Suprapubic skin (tissue), 4 donors: ENCODE measurements around the gene SIK3. TPM values are rescaled to one million over a fixed set of nuclear protein-coding genes. Genes with fewer than 3 reads are reported as not detected.

Experiments
- DNase-seq, 2 donors: peaks; one replicate each; pipeline ENCODE4 v3.0.0-alpha.2; 2019; ENCODE audit warnings: low spot score in 2 of 2
- H3K27ac ChIP-seq: fragments of 200-600 bp; sonication (generic); one replicate; pipeline ENCODE4 v1.5.1; 2019
- H3K27me3 ChIP-seq: fragments of 200-600 bp; sonication (generic); one replicate; pipeline ENCODE4 v1.5.1; 2019
- H3K36me3 ChIP-seq: fragments of 200-600 bp; sonication (generic); one replicate; pipeline ENCODE4 v1.5.1; 2019
- H3K4me1 ChIP-seq: fragments of 200-600 bp; sonication (generic); one replicate; pipeline ENCODE4 v1.5.1; 2019
- H3K4me3 ChIP-seq: fragments of 200-600 bp; sonication (generic); one replicate; pipeline ENCODE4 v1.5.1; 2019; ENCODE audit warnings: mild to moderate bottlenecking
- H3K9me3 ChIP-seq: fragments of 200-600 bp; sonication (generic); one replicate; pipeline ENCODE4 v1.5.1; 2019
- CTCF ChIP-seq, 2 donors: fragments of 200-600 bp in 1 of 2; fragments of 450-650 bp in 1 of 2; sonication (generic) in 1 of 2; IDR thresholded peaks; one replicate each; pipeline ENCODE4 v1.5.1; 2016 to 2019; ENCODE audit warnings: antibody characterized with exemption in 2 of 2, mild to moderate bottlenecking in 1 of 2, moderate library complexity in 1 of 2
- EP300 ChIP-seq: sonication (generic); formaldehyde crosslinking; IDR thresholded peaks from one replicate; pipeline ENCODE4 v1.6.1; 2017; ENCODE audit warnings: antibody characterized with exemption
- POLR2A ChIP-seq, 2 donors: fragments of 450-650 bp; IDR thresholded peaks; one replicate each; pipeline ENCODE4 v1.6.1; 2017; ENCODE audit warnings: antibody characterized with exemption in 2 of 2, mild to moderate bottlenecking in 2 of 2, moderate library complexity in 2 of 2
- POLR2AphosphoS5 ChIP-seq, 3 donors: sonication (generic); formaldehyde crosslinking; IDR thresholded peaks; one replicate each; pipeline ENCODE4 v1.6.1; 2017; ENCODE audit warnings: antibody characterized with exemption in 3 of 3
- WGBS: methylation state at CpG from one replicate; pipeline ENCODE4 v1.1.5; 2018; 5-methylcytosine and 5-hydroxymethylcytosine counted together
- total RNA-seq, 4 donors: library from RNA; depleted of rRNA; stranded (reverse); fragments of >200 nt; gene quantifications; one replicate each; pipeline ENCODE4 v1.1.0, GENCODE V29; 2016

Gene SIK3
- total RNA-seq, 4 donors from 2014 or later = 31.6 to 60.8 (median 37.5) TPM

- 100% methylated on average over 1 of the region's 1 CpG for WGBS
These were observed 107.4 kb downstream of the SIK3 start for GRCh38 chr11:116990811-116991210.

GRCh38 chr11:116990061-116990473, 108.2 kb downstream of the SIK3 start:
- Histone ChIP-seq H3K27ac (no peak overlapping the region), H3K4me3 (no peak overlapping the region), H3K27me3 (no peaks in the 10 kb centered on the region), H3K36me3 (no peaks in the 10 kb centered on the region), H3K9me3 (no peaks in the 10 kb centered on the region), H3K4me1 (peaks cover 36% of the 10 kb centered on the region)
- WGBS = 39% methylated on average over 4 of the region's 4 CpGs
- DNase-seq = no peak
- no peak for TF ChIP-seq EP300
- TF ChIP-seq CTCF (IDR thresholded peaks at IDR 0.05) = no peak
- no peak for TF ChIP-seq POLR2AphosphoS5 (IDR thresholded peaks at IDR 0.05)
- no peak for TF ChIP-seq POLR2A (IDR thresholded peaks at IDR 0.05)

More at GRCh38 chr11:116990811-116991210, 107.4 kb downstream of the SIK3 start:
- Histone ChIP-seq H3K9me3 (no peaks in the 10 kb centered on the region), H3K36me3 (no peaks in the 10 kb centered on the region), H3K4me1 (peaks cover 33% of the 10 kb centered on the region), H3K27me3 (no peaks in the 10 kb centered on the region), H3K4me3 (no peak overlapping the region), H3K27ac (no peak overlapping the region)
- DNase-seq = no peak
- TF ChIP-seq POLR2A (IDR thresholded peaks at IDR 0.05) (no peak), CTCF (IDR thresholded peaks at IDR 0.05) (no peak), EP300 (no peak), POLR2AphosphoS5 (IDR thresholded peaks at IDR 0.05) (no peak)

- DNase-seq = no peak
- H3K27ac ChIP-seq = no peak overlapping the region
These were observed 109.0 kb downstream of the SIK3 start for GRCh38 chr11:116989184-116989583.

GRCh38 chr11:116986521-116987105, 111.6 kb downstream of the SIK3 start:
- no peaks in the 10 kb centered on the region for H3K27me3 ChIP-seq
- no peak for DNase-seq
- TF ChIP-seq EP300 (no peak), POLR2AphosphoS5 (IDR thresholded peaks at IDR 0.05) (peak in 1 of 3 donors; percentile 15), CTCF (IDR thresholded peaks at IDR 0.05) (no peak), POLR2A (IDR thresholded peaks at IDR 0.05) (no peak)
- H3K36me3 ChIP-seq = no peaks in the 10 kb centered on the region
- H3K4me1 ChIP-seq = peaks cover 48% of the 10 kb centered on the region
- H3K9me3 ChIP-seq = no peaks in the 10 kb centered on the region
- 47% methylated on average over 2 of the region's 2 CpGs for WGBS
- H3K4me3 ChIP-seq = no peak overlapping the region
- peak overlapping the region; percentile 8 for H3K27ac ChIP-seq

More at GRCh38 chr11:116989184-116989583, 109.0 kb downstream of the SIK3 start:
- no peak overlapping the region for H3K4me3 ChIP-seq
- 71% methylated on average over 4 of the region's 4 CpGs for WGBS
- TF ChIP-seq POLR2A (IDR thresholded peaks at IDR 0.05) (no peak), EP300 (no peak), POLR2AphosphoS5 (IDR thresholded peaks at IDR 0.05) (no peak), CTCF (IDR thresholded peaks at IDR 0.05) (no peak)
- H3K27me3 ChIP-seq = no peaks in the 10 kb centered on the region
- H3K4me1 ChIP-seq = peaks cover 42% of the 10 kb centered on the region
- H3K9me3 ChIP-seq = no peaks in the 10 kb centered on the region
- H3K36me3 ChIP-seq = no peaks in the 10 kb centered on the region

- DNase-seq = no peak
- Histone ChIP-seq H3K4me3 (no peak overlapping the region), H3K36me3 (no peaks in the 10 kb centered on the region), H3K27ac (peak overlapping the region; percentile 42), H3K9me3 (no peaks in the 10 kb centered on the region), H3K4me1 (peaks cover 52% of the 10 kb centered on the region), H3K27me3 (no peaks in the 10 kb centered on the region)
- TF ChIP-seq EP300 = no peak
- TF ChIP-seq POLR2A (IDR thresholded peaks at IDR 0.05) = no peak
- no peak for TF ChIP-seq CTCF (IDR thresholded peaks at IDR 0.05)
- TF ChIP-seq POLR2AphosphoS5 (IDR thresholded peaks at IDR 0.05) = no peak
- 50% methylated on average over 6 of the region's 6 CpGs for WGBS
These were observed 113.6 kb downstream of the SIK3 start for GRCh38 chr11:116984589-116984988.
